ENCODE data around the gene MOB3B. TPM values are rescaled to one million over a fixed set of nuclear protein-coding genes. Genes with fewer than 3 reads are reported as not detected.

MOB3B gene
- total RNA-seq, 1 experiment from 2014 or later: 2.6 TPM

DNA sequence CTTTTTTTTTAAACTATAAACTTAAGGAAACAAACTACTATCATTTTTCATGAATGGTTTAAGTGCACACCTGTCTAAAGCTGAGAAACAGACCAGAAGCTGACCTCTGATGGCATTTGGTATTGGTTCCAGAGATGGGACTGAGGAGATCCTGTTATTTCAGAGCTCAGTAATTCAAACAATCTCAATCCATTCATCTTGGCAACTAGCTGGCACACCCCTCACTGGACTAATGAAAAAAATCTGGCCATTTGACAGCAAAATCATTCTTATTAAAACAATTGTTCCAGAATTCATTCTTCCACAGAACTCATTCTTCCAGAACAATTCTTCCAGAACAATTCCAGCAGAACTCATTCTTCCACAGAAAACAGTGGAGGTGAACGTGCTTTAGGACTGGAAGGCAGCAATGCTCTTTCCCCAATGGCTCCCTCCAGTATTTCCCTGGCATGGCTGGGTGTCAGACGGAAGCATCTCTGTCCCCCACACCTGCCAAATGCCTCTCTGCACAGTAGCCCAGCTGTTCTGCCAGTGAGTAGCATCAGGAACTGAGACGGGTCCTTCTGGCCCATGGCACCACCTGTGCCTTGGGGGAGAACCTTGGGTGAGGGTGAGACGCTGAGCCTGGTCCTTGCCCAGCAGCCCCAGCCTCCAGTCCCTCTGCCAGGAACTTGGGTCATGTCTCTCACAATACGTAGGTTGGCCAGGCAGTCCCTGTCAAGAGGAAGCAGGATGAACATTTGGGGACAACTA is 145.2 kb downstream of the MOB3B start:
- no peaks in the 10 kb centered on the region for H3K27me3 ChIP-seq (ENCODE audit: low read length)
- intact Hi-C loops (cut with micrococcal nuclease): no loop called here
- no peaks in the 10 kb centered on the region for H4K20me1 ChIP-seq (ENCODE audit: low read length)
- DNase-seq (no peak), ATAC-seq (no peak)
- no peak overlapping the region for H2AFZ ChIP-seq (ENCODE audit: low read length)
- H3K9ac ChIP-seq (ENCODE audit: low read length): no peak overlapping the region
- no peak overlapping the region for H3K4me3 ChIP-seq (ENCODE audit: low read length)
- no peaks in the 10 kb centered on the region for H3K9me3 ChIP-seq (ENCODE audit: low read length)
- no peaks in the 10 kb centered on the region for H3K9me2 ChIP-seq (replicated peaks; ENCODE audit: low read length)
- H3K36me3 ChIP-seq (ENCODE audit: low read depth, low read length): no peaks in the 10 kb centered on the region
- H3F3A ChIP-seq (ENCODE audit: low read length, unreplicated experiment): no peaks in the 10 kb centered on the region
- BruUV-seq (replicated peaks): no TSS peak
- H3K4me2 ChIP-seq (ENCODE audit: low read length): no peak overlapping the region
- H3K4me1 ChIP-seq (ENCODE audit: insufficient read depth, low read length): no peaks in the 10 kb centered on the region
- ChIA-PET POLR2A (ENCODE audit: unreplicated experiment) (no interaction called here), CTCF (no interaction called here)
- H3K79me2 ChIP-seq (ENCODE audit: low read length): no peaks in the 10 kb centered on the region
- TF ChIP-seq, protein P1, sequence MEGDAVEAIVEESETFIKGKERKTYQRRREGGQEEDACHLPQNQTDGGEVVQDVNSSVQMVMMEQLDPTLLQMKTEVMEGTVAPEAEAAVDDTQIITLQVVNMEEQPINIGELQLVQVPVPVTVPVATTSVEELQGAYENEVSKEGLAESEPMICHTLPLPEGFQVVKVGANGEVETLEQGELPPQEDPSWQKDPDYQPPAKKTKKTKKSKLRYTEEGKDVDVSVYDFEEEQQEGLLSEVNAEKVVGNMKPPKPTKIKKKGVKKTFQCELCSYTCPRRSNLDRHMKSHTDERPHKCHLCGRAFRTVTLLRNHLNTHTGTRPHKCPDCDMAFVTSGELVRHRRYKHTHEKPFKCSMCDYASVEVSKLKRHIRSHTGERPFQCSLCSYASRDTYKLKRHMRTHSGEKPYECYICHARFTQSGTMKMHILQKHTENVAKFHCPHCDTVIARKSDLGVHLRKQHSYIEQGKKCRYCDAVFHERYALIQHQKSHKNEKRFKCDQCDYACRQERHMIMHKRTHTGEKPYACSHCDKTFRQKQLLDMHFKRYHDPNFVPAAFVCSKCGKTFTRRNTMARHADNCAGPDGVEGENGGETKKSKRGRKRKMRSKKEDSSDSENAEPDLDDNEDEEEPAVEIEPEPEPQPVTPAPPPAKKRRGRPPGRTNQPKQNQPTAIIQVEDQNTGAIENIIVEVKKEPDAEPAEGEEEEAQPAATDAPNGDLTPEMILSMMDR (conservative IDR thresholded peaks at IDR 0.05; ENCODE audit: low read depth, low read length): no peak
- no peak for TF ChIP-seq EZH2phosphoT487 (IDR thresholded peaks at IDR 0.05; ENCODE audit: borderline replicate concordance, low read length)
- TF ChIP-seq EZH2 (IDR thresholded peaks at IDR 0.05; ENCODE audit: low read length, unreplicated experiment): no peak
- no peak overlapping the region for H3K27ac ChIP-seq (ENCODE audit: low read length)

DNA sequence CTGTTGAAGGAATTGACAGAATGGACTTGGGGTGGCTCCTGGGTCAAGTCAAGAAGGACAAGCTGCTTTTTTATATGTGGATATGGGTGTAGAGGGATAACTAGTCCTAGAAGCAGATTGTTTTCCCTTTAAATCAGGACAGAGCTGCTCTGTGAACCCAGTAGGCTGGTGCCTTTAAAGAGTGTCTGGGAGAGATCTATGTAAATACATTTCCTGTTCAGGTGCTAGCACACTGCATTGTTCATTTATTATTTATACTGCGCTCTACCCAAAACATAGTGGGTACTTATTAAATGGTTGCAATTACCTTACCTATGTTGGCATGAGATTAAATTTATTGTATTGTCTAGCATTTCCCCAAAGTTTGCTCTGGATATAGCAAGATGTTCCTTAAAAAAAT is 146.1 kb downstream of the MOB3B start:
- CTCF ChIA-PET: no interaction called here

DNA sequence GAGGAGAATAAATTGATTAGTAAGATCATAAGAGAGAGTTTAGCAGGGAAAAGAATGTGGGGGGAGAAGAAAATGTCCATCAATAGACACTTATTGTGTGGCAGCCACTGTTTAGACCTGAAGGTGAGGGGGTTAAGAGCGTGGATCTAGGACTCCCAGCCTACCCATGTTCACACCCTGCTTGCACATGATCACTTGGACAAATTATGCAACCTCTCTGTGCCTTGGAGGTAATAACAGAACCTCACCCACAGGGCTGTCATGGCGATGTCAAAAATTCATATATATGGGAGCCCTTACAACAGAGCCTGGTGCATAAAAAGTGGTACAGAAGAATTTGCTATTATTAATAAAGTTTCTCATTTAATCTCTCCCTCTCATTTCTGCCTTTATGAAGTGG is 146.6 kb downstream of the MOB3B start:
- Histone ChIP-seq H3K36me3 (ENCODE audit: low read depth, low read length) (no peaks in the 10 kb centered on the region), H2AFZ (ENCODE audit: low read length) (no peak overlapping the region), H3K27ac (ENCODE audit: low read length) (no peak overlapping the region), H3K4me1 (ENCODE audit: insufficient read depth, low read length) (no peaks in the 10 kb centered on the region), H3K4me2 (ENCODE audit: low read length) (no peak overlapping the region), H3F3A (ENCODE audit: low read length, unreplicated experiment) (no peaks in the 10 kb centered on the region), H4K20me1 (ENCODE audit: low read length) (no peaks in the 10 kb centered on the region), H3K4me3 (ENCODE audit: low read length) (no peak overlapping the region), H3K9me3 (ENCODE audit: low read length) (no peaks in the 10 kb centered on the region), H3K79me2 (ENCODE audit: low read length) (no peaks in the 10 kb centered on the region), H3K9ac (ENCODE audit: low read length) (no peak overlapping the region), H3K9me2 (replicated peaks; ENCODE audit: low read length) (no peaks in the 10 kb centered on the region), H3K27me3 (ENCODE audit: low read length) (no peaks in the 10 kb centered on the region)
- ChIA-PET CTCF (no interaction called here), POLR2A (ENCODE audit: unreplicated experiment) (no interaction called here)
- intact Hi-C loops (cut with micrococcal nuclease): no loop called here
- BruUV-seq (replicated peaks): no TSS peak
- TF ChIP-seq EZH2phosphoT487 (IDR thresholded peaks at IDR 0.05; ENCODE audit: borderline replicate concordance, low read length): no peak
- TF ChIP-seq, protein P1 (conservative IDR thresholded peaks at IDR 0.05; ENCODE audit: low read depth, low read length): no peak
- no peak for TF ChIP-seq EZH2 (IDR thresholded peaks at IDR 0.05; ENCODE audit: low read length, unreplicated experiment)
- ATAC-seq (no peak), DNase-seq (no peak)

More for the DNA sequence above, 146.1 kb downstream of the MOB3B start:
- no peaks in the 10 kb centered on the region for H3K27me3 ChIP-seq (ENCODE audit: low read length)
- no peaks in the 10 kb centered on the region for H3K9me3 ChIP-seq (ENCODE audit: low read length)
- no peaks in the 10 kb centered on the region for H4K20me1 ChIP-seq (ENCODE audit: low read length)
- no peaks in the 10 kb centered on the region for H3K36me3 ChIP-seq (ENCODE audit: low read depth, low read length)
- intact Hi-C loops (cut with micrococcal nuclease): no loop called here
- H3K79me2 ChIP-seq (ENCODE audit: low read length): no peaks in the 10 kb centered on the region
- H3K27ac ChIP-seq (ENCODE audit: low read length): no peak overlapping the region
- H3K9ac ChIP-seq (ENCODE audit: low read length): no peak overlapping the region
- ATAC-seq (no peak), DNase-seq (no peak)
- H3K4me3 ChIP-seq (ENCODE audit: low read length): no peak overlapping the region
- TF ChIP-seq, protein P1 (conservative IDR thresholded peaks at IDR 0.05; ENCODE audit: low read depth, low read length): no peak
- TF ChIP-seq EZH2 (IDR thresholded peaks at IDR 0.05; ENCODE audit: low read length, unreplicated experiment): no peak
- no peak for TF ChIP-seq EZH2phosphoT487 (IDR thresholded peaks at IDR 0.05; ENCODE audit: borderline replicate concordance, low read length)
- no peaks in the 10 kb centered on the region for H3K4me1 ChIP-seq (ENCODE audit: insufficient read depth, low read length)
- POLR2A ChIA-PET (ENCODE audit: unreplicated experiment): no interaction called here
- no peaks in the 10 kb centered on the region for H3K9me2 ChIP-seq (replicated peaks; ENCODE audit: low read length)
- no TSS peak for BruUV-seq (replicated peaks)
- no peak overlapping the region for H2AFZ ChIP-seq (ENCODE audit: low read length)
- no peak overlapping the region for H3K4me2 ChIP-seq (ENCODE audit: low read length)
- H3F3A ChIP-seq (ENCODE audit: low read length, unreplicated experiment): no peaks in the 10 kb centered on the region

Data from PC-3 (cell line).